ENCODE data around the gene MYBBP1A.

Gene MYBBP1A

DNA sequence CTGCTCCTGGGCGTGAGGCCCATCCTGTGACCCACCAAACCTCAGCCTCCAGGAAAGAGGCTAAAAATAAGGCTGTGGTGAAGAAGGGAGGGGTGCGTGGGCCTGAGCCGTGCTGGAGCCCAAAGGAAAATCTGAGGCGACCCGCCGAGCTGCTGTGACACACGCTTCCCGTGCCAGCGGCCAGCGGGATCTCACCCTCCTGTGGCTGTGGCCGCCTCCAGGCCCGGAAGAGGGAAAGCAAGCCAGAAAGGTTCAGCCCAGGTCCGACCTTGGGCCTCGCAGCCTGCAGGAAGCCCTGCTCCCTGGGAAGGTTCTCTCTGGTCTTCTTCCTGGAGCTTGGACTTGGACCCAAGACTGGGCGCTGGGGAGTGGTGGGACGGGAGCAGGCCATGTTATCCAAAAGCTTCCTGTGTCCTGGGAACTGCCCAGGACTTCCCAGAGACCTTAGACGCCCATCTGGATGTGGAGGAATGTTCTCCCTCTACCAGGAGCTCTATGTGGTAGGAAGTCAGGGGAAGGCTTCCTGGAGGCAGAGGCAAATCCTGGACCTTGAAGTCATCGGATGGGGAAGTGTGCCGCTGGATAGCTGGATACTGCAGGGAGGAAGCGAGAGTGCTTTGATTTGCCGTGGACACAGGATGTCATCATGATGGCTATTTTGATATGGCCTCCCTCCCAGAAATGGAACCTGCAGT lies 45.1 kb downstream of the MYBBP1A start:
- Histone ChIP-seq H3K4me1 (ENCODE audit: insufficient read depth, low read length) (peaks cover 10% of the 10 kb centered on the region; the same call in 1 of the 2 replicates), H3K9ac (ENCODE audit: low read depth, low read length) (no peak overlapping the region), H3K9me3 (ENCODE audit: control insufficient read depth, insufficient read depth, low read length) (no peaks in the 10 kb centered on the region), H3K36me3 (ENCODE audit: insufficient read depth, low read length) (no peaks in the 10 kb centered on the region)

DNA sequence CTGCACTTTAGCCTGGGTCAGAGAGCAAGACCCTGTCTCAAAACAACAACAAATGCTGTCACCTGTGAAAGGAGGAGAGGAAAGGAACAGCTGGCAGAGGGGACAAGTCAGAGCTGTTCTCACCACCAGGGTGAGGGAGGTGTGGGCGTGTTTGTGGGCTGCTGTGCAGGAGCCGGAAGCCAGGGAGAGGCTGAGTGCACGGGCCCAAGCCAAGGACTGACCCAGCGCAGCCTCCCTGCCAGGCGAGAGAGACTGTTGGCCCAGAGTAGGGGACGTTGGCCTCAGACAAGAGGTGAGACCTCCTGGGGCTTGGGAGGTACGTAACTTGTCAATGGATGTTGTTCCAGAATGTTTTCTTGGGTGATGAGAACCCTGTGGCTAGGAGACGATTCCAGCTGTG lies 45.8 kb downstream of the MYBBP1A start:
- no peaks in the 10 kb centered on the region for H3K36me3 ChIP-seq (ENCODE audit: insufficient read depth, low read length)
- no peaks in the 10 kb centered on the region for H3K9me3 ChIP-seq (ENCODE audit: control insufficient read depth, insufficient read depth, low read length)
- peaks cover 10% of the 10 kb centered on the region; the same call in 1 of the 2 replicates for H3K4me1 ChIP-seq (ENCODE audit: insufficient read depth, low read length)
- H3K9ac ChIP-seq (ENCODE audit: low read depth, low read length), result no peak overlapping the region

DNA sequence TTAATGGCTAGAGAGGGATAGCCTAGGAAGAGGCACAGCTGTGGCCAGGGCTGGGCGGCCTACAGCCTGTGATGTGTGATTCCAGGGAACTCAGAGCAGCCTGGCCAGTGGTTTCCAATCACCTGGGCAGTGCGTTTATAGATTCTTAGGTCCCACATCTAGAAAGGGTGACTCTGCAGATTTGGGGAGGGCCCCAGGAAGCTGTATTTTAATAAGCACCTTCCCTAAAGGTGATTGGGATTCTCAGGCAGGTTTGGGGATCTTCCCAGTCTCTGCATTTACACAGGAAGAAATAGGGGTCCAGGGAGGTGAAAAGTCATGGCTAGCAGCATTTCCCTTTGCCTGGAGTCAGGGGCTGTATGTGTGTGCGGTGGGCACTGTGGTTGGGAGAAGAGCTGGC lies 47.0 kb downstream of the MYBBP1A start:
- H3K9me3 ChIP-seq (ENCODE audit: control insufficient read depth, insufficient read depth, low read length), result no peaks in the 10 kb centered on the region
- H3K9ac ChIP-seq (ENCODE audit: low read depth, low read length), result no peak overlapping the region
- no peaks in the 10 kb centered on the region for H3K36me3 ChIP-seq (ENCODE audit: insufficient read depth, low read length)
- H3K4me1 ChIP-seq (ENCODE audit: insufficient read depth, low read length), result peaks cover 7% of the 10 kb centered on the region; the same call in 1 of the 2 replicates

DNA sequence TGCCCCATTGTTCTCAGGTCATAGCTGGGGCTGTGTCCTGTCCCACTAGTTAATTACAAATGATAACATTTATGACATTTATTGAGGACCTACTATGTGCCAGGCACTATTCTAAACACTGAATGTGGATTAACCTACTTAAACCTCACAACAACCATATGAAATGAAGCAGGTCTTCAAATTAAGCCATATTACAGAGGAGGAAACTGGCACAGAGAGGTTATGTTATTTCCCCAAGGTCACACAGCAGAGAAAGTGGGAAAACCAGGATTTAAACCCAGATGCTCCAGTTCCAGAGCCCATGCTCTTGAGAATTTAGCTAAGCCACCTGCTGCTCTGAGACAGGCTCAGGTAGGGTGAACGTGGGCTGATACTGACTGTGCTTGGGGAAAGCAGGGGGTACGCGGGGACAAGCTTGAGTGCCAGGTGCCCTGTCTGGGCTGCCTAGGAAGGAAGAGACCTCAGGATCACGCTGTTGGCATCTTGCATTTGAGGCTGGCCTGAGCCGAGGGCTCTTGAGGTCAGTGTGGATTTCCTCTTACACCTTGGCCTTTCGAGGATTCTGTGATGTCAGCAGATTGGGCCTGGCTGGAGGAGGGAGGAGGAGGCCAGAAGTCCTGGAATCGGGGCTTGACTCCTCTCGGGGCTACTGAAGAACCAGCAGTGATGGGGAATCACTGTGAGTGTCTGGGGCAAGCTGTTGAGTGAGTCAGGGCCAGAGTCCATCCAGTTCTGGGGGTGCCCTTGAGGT lies 47.6 kb downstream of the MYBBP1A start:
- no peak overlapping the region for H3K9ac ChIP-seq (ENCODE audit: low read depth, low read length)
- no peaks in the 10 kb centered on the region for H3K9me3 ChIP-seq (ENCODE audit: control insufficient read depth, insufficient read depth, low read length)
- H3K36me3 ChIP-seq (ENCODE audit: insufficient read depth, low read length), result no peaks in the 10 kb centered on the region
- H3K4me1 ChIP-seq (ENCODE audit: insufficient read depth, low read length), result peaks cover 7% of the 10 kb centered on the region; the same call in 1 of the 2 replicates

DNA sequence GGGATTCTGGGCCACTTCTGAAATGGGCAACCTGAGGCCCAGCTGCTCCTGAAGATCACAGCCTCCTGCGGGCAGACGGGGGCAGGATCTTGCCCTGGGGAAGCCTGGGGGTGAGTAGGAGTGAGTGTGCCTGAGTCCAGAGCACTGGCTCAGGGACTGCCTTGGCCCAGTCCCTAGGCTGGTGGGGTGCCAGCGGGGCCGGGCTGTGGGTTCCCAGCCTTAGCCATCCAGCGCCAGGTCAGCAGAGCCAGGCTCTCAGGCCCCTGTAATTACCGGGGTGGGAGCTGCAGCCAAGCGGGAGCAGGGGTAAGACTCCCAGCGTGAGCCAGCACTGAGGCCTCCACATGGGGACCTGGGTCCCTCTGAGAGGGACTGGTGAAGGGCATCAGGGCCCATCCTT lies 48.3 kb downstream of the MYBBP1A start:
- H3K9me3 ChIP-seq (ENCODE audit: control insufficient read depth, insufficient read depth, low read length), result no peaks in the 10 kb centered on the region
- no peaks in the 10 kb centered on the region for H3K36me3 ChIP-seq (ENCODE audit: insufficient read depth, low read length)
- no peak overlapping the region for H3K9ac ChIP-seq (ENCODE audit: low read depth, low read length)
- H3K4me1 ChIP-seq (ENCODE audit: insufficient read depth, low read length), result peaks cover 7% of the 10 kb centered on the region; the same call in 1 of the 2 replicates

DNA sequence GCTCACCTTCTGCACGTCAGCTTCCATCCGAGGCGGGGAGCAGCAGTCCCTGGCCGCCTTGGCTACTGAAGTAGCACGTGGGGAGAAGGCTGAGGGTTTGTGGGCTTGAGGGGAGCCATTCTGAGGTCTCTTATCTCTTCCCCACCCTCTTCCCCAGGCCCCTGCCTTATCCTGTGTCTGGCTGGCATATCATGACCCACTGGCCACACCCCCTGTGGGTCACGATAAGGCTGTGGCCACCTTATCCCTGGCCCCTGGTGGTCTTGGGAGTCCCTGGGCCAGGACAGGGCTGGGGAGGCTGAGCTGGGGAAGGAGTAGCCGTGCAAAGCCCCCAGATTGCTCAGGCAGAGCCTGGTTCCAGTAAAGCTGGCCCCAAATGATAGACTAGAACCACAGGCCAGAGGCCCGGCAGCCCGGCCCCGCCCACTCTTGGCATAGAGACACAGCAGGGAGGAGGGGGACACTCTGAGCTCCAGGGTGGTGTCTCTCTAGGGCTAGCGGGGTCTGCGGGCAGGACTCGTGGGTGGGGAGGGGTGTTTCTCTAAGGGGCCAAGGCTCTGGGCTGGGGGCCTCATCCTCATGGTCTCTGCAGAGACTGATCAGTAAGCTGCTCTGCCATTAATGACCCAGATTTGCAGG lies 48.9 kb downstream of the MYBBP1A start:
- H3K36me3 ChIP-seq (ENCODE audit: insufficient read depth, low read length), result no peaks in the 10 kb centered on the region
- H3K9me3 ChIP-seq (ENCODE audit: control insufficient read depth, insufficient read depth, low read length), result no peaks in the 10 kb centered on the region
- no peak overlapping the region for H3K9ac ChIP-seq (ENCODE audit: low read depth, low read length)
- peaks cover 10% of the 10 kb centered on the region; the same call in 1 of the 2 replicates for H3K4me1 ChIP-seq (ENCODE audit: insufficient read depth, low read length)

DNA sequence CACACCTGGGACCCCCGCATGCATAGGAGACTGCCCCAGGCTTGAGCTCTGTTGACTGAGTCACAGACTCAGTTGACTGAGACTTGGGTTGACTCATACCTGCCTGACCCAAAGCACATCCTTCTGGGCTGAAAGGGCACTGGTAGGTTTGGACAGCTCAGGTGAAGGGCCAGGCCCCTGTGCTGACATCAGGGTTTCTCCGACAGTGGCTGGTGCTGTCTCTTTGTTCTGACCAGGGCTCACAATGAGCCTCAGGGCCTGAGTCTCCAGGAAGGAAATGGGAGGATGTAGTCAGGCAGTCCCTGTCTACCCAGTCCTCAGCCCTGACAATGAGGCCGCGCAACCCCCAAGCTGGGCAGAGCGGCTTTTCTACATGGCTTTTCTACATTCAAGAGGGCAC lies 50.0 kb downstream of the MYBBP1A start:
- peaks cover 17% of the 10 kb centered on the region for H3K4me1 ChIP-seq (ENCODE audit: insufficient read depth, low read length)
- H3K36me3 ChIP-seq (ENCODE audit: insufficient read depth, low read length), result no peaks in the 10 kb centered on the region
- H3K9me3 ChIP-seq (ENCODE audit: control insufficient read depth, insufficient read depth, low read length), result no peaks in the 10 kb centered on the region
- no peak overlapping the region for H3K9ac ChIP-seq (ENCODE audit: low read depth, low read length)

DNA sequence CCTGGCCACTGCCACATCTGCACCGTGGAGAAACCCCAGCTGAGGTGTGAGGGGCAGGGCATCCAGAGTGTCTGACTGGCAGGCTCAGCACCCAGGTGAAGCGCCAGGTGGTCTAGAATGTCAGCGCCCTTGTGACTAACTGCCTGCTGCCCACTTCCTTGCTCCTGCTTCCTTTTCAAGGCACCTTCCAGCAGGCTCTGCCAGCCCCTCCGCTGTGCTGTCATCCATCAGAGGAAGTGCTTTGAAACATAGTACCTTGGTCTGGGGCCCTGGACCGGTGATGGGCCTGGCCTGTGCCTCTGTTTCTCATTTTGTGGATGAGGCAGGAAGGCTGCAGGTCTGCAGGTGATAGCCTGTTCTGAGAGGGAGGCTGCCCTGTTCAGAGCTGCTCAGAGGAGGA lies 51.0 kb downstream of the MYBBP1A start:
- Histone ChIP-seq H3K9me3 (ENCODE audit: control insufficient read depth, insufficient read depth, low read length) (no peaks in the 10 kb centered on the region), H3K4me1 (ENCODE audit: insufficient read depth, low read length) (peaks cover 20% of the 10 kb centered on the region), H3K9ac (ENCODE audit: low read depth, low read length) (no peak overlapping the region), H3K36me3 (ENCODE audit: insufficient read depth, low read length) (no peaks in the 10 kb centered on the region)

DNA sequence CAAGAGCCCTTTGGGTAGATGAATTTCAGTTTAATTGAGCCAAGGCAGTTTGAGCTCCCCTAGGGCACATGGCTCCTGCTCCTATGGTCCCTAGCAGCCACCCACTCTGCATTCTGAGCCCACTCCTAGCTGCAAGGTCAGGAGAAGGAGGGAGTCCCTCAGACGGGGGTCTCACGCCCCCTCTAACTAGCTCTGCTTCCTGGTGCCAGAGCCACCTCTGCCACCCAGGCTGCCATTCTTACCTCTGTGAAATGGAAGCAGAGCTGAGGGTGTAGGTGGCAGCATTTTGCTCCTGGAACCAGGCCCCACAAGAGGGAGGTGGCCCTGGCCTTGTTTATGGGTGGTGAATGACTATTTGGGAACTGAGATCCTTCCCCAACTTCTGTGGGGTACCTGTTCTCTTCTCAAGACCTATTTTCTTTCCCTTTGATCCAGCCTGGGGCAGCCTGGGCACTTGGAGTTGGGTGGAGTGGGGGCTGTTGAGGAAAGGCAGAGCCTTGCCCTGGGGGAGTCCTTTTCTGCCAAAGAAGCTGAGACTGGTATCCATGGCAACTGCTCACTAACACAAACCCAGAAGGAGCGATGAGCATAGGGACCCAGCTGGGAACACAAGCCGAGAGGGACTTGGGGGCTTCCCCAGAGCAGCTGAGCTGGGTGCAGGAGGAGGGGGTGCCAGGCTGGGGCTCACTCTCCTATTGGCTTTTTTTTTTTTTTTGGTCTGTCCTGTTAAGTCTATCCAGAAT lies 51.7 kb downstream of the MYBBP1A start:
- peaks cover 20% of the 10 kb centered on the region for H3K4me1 ChIP-seq (ENCODE audit: insufficient read depth, low read length)
- H3K9ac ChIP-seq (ENCODE audit: low read depth, low read length), result no peak overlapping the region
- H3K9me3 ChIP-seq (ENCODE audit: control insufficient read depth, insufficient read depth, low read length), result no peaks in the 10 kb centered on the region
- H3K36me3 ChIP-seq (ENCODE audit: insufficient read depth, low read length), result no peaks in the 10 kb centered on the region

DNA sequence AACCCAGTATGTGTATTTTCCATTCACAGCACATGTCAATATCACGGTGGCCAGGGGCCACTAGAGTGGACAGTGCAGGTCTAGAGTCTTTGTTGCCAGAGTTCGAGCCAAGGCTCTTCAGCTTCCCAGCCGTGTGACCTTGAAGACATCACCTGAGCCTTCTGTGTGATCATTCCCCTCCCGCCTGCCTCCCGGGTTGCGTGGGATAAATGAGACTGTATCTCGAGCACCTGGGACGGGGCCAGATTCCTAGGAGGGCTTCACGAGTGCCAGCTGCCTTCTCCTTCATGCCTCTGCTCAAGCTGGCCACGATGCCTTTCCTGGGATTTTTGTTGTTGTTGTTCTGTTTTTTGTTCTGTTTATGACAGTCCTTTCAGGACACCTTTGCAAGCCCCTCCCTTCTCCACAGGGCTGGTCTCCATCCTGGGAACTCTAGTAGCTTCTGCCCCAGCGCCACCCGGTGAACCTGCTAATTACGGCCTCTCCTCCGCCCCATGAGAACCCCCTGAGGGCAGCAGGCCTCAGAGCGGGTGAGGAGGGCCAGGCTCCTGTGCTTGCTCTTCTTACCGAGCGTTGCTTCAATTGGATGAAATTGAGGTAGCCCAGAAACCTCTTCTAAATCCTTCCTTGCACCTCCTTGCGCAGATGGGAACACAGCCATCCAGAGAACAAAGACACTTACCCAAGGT lies 52.6 kb downstream of the MYBBP1A start:
- H3K36me3 ChIP-seq (ENCODE audit: insufficient read depth, low read length), result no peaks in the 10 kb centered on the region
- H3K9ac ChIP-seq (ENCODE audit: low read depth, low read length), result no peak overlapping the region
- peaks cover 27% of the 10 kb centered on the region for H3K4me1 ChIP-seq (ENCODE audit: insufficient read depth, low read length)
- no peaks in the 10 kb centered on the region for H3K9me3 ChIP-seq (ENCODE audit: control insufficient read depth, insufficient read depth, low read length)

DNA sequence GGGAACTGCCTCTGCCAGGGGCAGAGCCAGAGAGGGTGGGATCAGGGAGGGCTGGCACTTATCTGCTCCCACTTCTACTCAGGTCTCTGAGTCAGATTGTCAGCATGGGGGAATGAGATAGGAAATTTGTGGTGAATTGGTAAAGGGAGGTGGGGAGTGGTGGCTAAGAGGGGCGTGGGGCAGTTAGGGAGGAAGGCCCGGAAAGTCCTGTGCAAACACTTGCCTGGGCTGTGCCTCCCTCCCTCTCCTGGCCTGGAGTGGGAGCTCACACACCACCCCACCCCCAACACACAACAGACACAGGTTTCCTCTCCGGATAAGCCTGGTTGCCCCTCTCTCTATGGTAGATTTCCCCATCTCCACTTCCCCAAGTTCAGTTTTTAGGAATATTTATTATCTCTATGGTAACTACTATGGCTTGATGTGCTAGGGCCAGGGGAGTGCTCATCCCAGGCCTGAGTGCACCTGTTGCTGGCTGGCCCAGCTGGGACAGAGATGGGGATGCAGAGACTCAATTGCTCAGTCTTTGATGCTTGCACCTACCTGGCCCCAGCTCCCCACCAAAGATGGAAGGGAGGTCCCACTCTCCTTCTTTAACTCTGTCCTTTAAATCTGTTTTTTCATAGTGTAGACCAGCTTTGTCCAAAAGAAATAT lies 53.8 kb downstream of the MYBBP1A start:
- no peaks in the 10 kb centered on the region for H3K36me3 ChIP-seq (ENCODE audit: insufficient read depth, low read length)
- no peaks in the 10 kb centered on the region for H3K9me3 ChIP-seq (ENCODE audit: control insufficient read depth, insufficient read depth, low read length)
- H3K4me1 ChIP-seq (ENCODE audit: insufficient read depth, low read length), result peaks cover 32% of the 10 kb centered on the region
- H3K9ac ChIP-seq (ENCODE audit: low read depth, low read length), result no peak overlapping the region

DNA sequence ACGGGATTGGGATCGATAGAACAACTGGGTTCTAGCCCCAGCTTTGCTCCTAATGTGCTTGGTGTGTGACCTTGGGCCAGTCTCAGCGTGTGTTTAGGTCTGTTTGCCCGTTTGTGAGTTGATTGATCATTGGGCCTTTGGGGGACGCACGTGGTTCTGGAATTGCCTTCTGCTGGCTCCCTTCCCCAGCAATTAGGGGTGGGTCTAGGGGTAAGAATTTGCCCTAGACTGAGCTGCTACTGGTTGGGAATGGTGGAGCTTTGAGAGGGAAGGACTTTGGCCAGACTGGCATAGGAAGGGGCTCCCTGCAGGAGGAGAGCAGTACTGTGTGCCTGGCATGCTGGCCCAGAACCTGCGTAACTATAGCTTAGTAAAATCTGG lies 55.0 kb downstream of the MYBBP1A start:
- Histone ChIP-seq H3K36me3 (ENCODE audit: insufficient read depth, low read length) (no peaks in the 10 kb centered on the region), H3K9me3 (ENCODE audit: control insufficient read depth, insufficient read depth, low read length) (no peaks in the 10 kb centered on the region), H3K4me1 (ENCODE audit: insufficient read depth, low read length) (peaks cover 25% of the 10 kb centered on the region), H3K9ac (ENCODE audit: low read depth, low read length) (peak overlapping the region; percentile 43; the same call in 1 of the 2 replicates)

DNA sequence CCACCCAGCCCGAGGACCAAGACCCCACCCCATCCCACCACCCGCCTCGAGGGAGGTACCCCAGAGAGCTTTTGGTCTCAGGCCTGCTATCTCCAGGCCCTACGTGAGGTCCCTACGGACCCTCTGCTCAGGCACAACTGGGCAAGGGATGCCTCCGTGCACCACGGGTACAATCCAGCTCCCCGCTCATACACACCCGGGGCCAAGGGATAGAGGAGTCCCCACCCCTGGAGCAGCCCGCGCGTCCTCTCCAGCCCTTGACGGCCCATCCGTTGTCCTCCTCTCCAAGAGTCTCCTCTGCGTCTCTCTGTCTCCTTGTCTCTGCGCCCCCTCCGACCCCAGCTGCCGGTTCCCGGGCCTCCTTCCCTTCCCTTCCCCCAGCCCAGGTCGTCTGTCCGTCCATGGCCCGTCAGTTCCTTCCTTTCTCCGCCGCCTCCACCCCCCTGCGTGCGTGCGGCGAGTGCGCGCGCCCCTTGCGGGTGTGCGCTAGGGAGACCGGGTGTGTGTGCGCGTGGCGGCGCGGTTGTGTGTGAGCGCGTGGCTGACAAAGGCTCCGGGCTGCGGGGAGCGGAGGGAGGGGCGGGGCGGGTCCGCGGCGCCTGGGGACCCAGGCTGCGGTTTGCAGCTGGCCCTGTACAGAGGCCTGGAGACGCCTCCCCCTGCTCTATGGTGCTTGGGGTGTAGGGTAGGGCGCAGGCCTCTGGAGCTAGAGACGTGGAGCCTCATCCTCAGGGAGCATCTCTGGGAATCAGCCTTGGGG lies 55.6 kb downstream of the MYBBP1A start:
- Histone ChIP-seq H3K36me3 (ENCODE audit: insufficient read depth, low read length) (no peaks in the 10 kb centered on the region), H3K9me3 (ENCODE audit: control insufficient read depth, insufficient read depth, low read length) (no peaks in the 10 kb centered on the region), H3K4me1 (ENCODE audit: insufficient read depth, low read length) (peaks cover 25% of the 10 kb centered on the region), H3K9ac (ENCODE audit: low read depth, low read length) (peak overlapping the region; percentile 43; the same call in 1 of the 2 replicates)
